H1 (cell line): ENCODE measurements around the gene NDUFAB1. TPM values are rescaled to one million over a fixed set of nuclear protein-coding genes. Genes with fewer than 3 reads are reported as not detected.

Experiments used
- CTCF ChIA-PET: fragments of 300-600 bp; sonication (Branson Sonifier 250); formaldehyde crosslinking; loops from one replicate; lab custom pipeline; 2021; ENCODE audit not compliant: partially characterized antibody; lab: Charles Lee
- POLR2A ChIA-PET: fragments of 300-600 bp; sonication (Branson Sonifier 250); formaldehyde crosslinking; loops from one replicate; lab custom pipeline; 2021; ENCODE audit warnings: inconsistent platforms; ENCODE audit not compliant: partially characterized antibody; lab: Charles Lee
- DNase-seq, 2 experiments: peaks; one replicate each; pipeline versions ENCODE4 v3.0.0 to v3.0.0-alpha.2; 2010 to 2022; ENCODE audit warnings: low spot score in 2 of 2, low read depth in 1 of 2, mixed read lengths in 1 of 2
- FAIRE-seq: peaks from 2 replicates; lab custom pipeline; 2011; peaks lifted over from hg19 to GRCh38; lab: Jason Lieb, UNC
- H2AFZ ChIP-seq: 2 replicates; pipeline ENCODE4 v1.8.1; 2012; ENCODE audit warnings: low read length, inconsistent platforms
- H2AK5ac ChIP-seq: 2 replicates; pipeline ENCODE4 v1.6.1; 2013; ENCODE audit warnings: low read depth, low read length
- H2BK120ac ChIP-seq: replicated peaks from 2 replicates; pipeline ENCODE3; 2013; ENCODE audit warnings: low read depth, low read length, inconsistent platforms
- H2BK12ac ChIP-seq: 2 replicates; pipeline ENCODE4 v1.6.1; 2013; ENCODE audit warnings: low read depth, low read length
- H2BK15ac ChIP-seq: 2 replicates; pipeline ENCODE4 v1.6.1; 2013; ENCODE audit warnings: low read length
- H2BK20ac ChIP-seq: 2 replicates; pipeline ENCODE4 v1.6.1; 2013; ENCODE audit warnings: low read length
- H2BK5ac ChIP-seq: 2 replicates; pipeline ENCODE4 v1.6.1; 2013; ENCODE audit warnings: low read depth, low read length
- H3K14ac ChIP-seq: 2 replicates; pipeline ENCODE4 v1.6.1; 2013; ENCODE audit warnings: inconsistent platforms; ENCODE audit not compliant: insufficient read length
- H3K18ac ChIP-seq: 2 replicates; pipeline ENCODE4 v1.6.1; 2013; ENCODE audit warnings: low read length; ENCODE audit errors: extremely low read depth
- H3K23ac ChIP-seq: 2 replicates; pipeline ENCODE4 v1.6.1; 2013; ENCODE audit warnings: inconsistent platforms; ENCODE audit not compliant: insufficient read length
- H3K23me2 ChIP-seq: 2 replicates; pipeline ENCODE4 v1.6.1; 2013; ENCODE audit warnings: low read depth, low read length
- H3K27ac ChIP-seq: 2 replicates; pipeline ENCODE4 v1.6.1; 2011; ENCODE audit warnings: low read depth, low read length, inconsistent platforms
- H3K27me3 ChIP-seq, 4 experiments: replicated peaks in 1 of 4; 1 replicate in 1 of 4; 2 replicates in 3 of 4; pipeline versions ENCODE4 v1.6.1 to v1.8.1; 2011 to 2013; ENCODE audit warnings: low read length in 3 of 4, mild to moderate bottlenecking in 3 of 4, inconsistent platforms in 2 of 4, mixed read lengths in 2 of 4, moderate library complexity in 1 of 4; ENCODE audit not compliant: control insufficient read depth in 3 of 4, insufficient read depth in 3 of 4; ENCODE audit errors: extremely low read depth in 1 of 4
- H3K36me3 ChIP-seq, 4 experiments: 2 replicates each; pipeline versions ENCODE4 v1.6.1 to v1.8.1; 2011 to 2013; ENCODE audit warnings: mild to moderate bottlenecking in 4 of 4, low read length in 3 of 4, moderate library complexity in 2 of 4, control low read depth in 1 of 4, inconsistent platforms in 1 of 4; ENCODE audit not compliant: insufficient read depth in 4 of 4, control insufficient read depth in 2 of 4
- H3K4ac ChIP-seq: replicated peaks from 2 replicates; pipeline ENCODE3; 2013; ENCODE audit warnings: low read length, low read depth, mixed read lengths, inconsistent platforms; ENCODE audit not compliant: insufficient read length
- H3K4me1 ChIP-seq, 4 experiments: replicated peaks in 1 of 4; 1 replicate in 1 of 4; 2 replicates in 3 of 4; pipeline versions ENCODE4 v1.6.1 to v1.8.1; 2011 to 2013; ENCODE audit warnings: low read length in 3 of 4, inconsistent platforms in 2 of 4, mixed read lengths in 1 of 4; ENCODE audit not compliant: insufficient read depth in 4 of 4, control insufficient read depth in 3 of 4
- H3K4me2 ChIP-seq, 2 experiments: 2 replicates each; pipeline versions ENCODE4 v1.6.1 to v1.8.1; 2011 to 2013; ENCODE audit warnings: low read depth in 2 of 2, low read length in 2 of 2, control low read depth in 1 of 2, inconsistent platforms in 1 of 2, mild to moderate bottlenecking in 1 of 2; ENCODE audit not compliant: insufficient read depth in 1 of 2
- H3K4me3 ChIP-seq, 4 experiments: fragments of 200-600, 300-600 bp in 1 of 4; sonication (generic), shearing (Covaris generic), sonication (Bioruptor Twin) in 1 of 4; 2 replicates each; pipeline versions ENCODE4 v1.5.1 to v1.8.1; 2011 to 2016; ENCODE audit warnings: low read length in 4 of 4, low read depth in 3 of 4, control low read depth in 2 of 4, inconsistent platforms in 2 of 4, mild to moderate bottlenecking in 2 of 4, mixed read lengths in 1 of 4, moderate library complexity in 1 of 4; ENCODE audit not compliant: insufficient read depth in 2 of 4; ENCODE audit errors: extremely low read depth in 1 of 4
- H3K56ac ChIP-seq: replicated peaks from 2 replicates; pipeline ENCODE3; 2013; ENCODE audit warnings: low read depth, mild to moderate bottlenecking, mixed read lengths, low read length, inconsistent platforms; ENCODE audit not compliant: insufficient read length
- H3K79me1 ChIP-seq: 2 replicates; pipeline ENCODE4 v1.6.1; 2013; ENCODE audit warnings: low read depth, low read length, control low read depth
- H3K79me2 ChIP-seq, 2 experiments: 2 replicates each; pipeline versions ENCODE4 v1.6.1 to v1.8.1; 2012 to 2013; ENCODE audit warnings: low read length in 2 of 2, mild to moderate bottlenecking in 2 of 2, inconsistent platforms in 1 of 2; ENCODE audit not compliant: insufficient read depth in 2 of 2, control insufficient read depth in 1 of 2
- H3K9ac ChIP-seq, 4 experiments: replicated peaks in 1 of 4; 1 replicate in 1 of 4; 2 replicates in 3 of 4; pipeline versions ENCODE4 v1.6.1 to v1.8.1; 2011 to 2013; ENCODE audit warnings: low read depth in 3 of 4, low read length in 3 of 4, control low read depth in 2 of 4, mild to moderate bottlenecking in 2 of 4, moderate library complexity in 2 of 4, inconsistent platforms in 1 of 4; ENCODE audit errors: extremely low read depth in 1 of 4
- H3K9me3 ChIP-seq, 2 experiments: 2 replicates each; pipeline versions ENCODE4 v1.6.1 to v1.8.1; 2012 to 2013; ENCODE audit warnings: mild to moderate bottlenecking in 2 of 2, moderate library complexity in 2 of 2, control low read depth in 1 of 2, inconsistent platforms in 1 of 2, low read depth in 1 of 2, low read length in 1 of 2, mixed read lengths in 1 of 2; ENCODE audit not compliant: insufficient read depth in 2 of 2
- H4K20me1 ChIP-seq, 2 experiments: replicated peaks in 1 of 2; 2 replicates each; pipeline versions ENCODE3 to v1.8.1; 2011 to 2013; ENCODE audit warnings: inconsistent platforms in 2 of 2, low read length in 2 of 2, mild to moderate bottlenecking in 1 of 2; ENCODE audit not compliant: insufficient read depth in 2 of 2, control insufficient read depth in 1 of 2
- H4K5ac ChIP-seq: 2 replicates; pipeline ENCODE4 v1.6.1; 2013; ENCODE audit warnings: low read length, low read depth, mixed read lengths, inconsistent platforms; ENCODE audit not compliant: insufficient read length
- H4K8ac ChIP-seq: 2 replicates; pipeline ENCODE4 v1.8.0; 2013; ENCODE audit warnings: mild to moderate bottlenecking, moderate library complexity, low read length, inconsistent platforms; ENCODE audit not compliant: insufficient read depth; ENCODE audit errors: extremely low read depth
- H4K91ac ChIP-seq: replicated peaks from 2 replicates; pipeline ENCODE3; 2013; ENCODE audit warnings: low read length, mixed read lengths, inconsistent platforms; ENCODE audit not compliant: insufficient read length
- FOSL1 ChIP-seq: IDR thresholded peaks from 2 replicates; pipeline ENCODE4 v1.6.1; 2011; ENCODE audit warnings: mild to moderate bottlenecking, low read depth, low read length, moderate library complexity; ENCODE audit not compliant: insufficient read depth
- HDAC6 ChIP-seq: IDR thresholded peaks from one replicate; pipeline ENCODE4 v1.7.1; 2012; ENCODE audit warnings: low read depth, mild to moderate bottlenecking, inconsistent platforms, low read length, moderate library complexity
- JUND ChIP-seq: IDR thresholded peaks from 2 replicates; pipeline ENCODE4 v1.6.1; 2011; ENCODE audit warnings: mild to moderate bottlenecking, improper control_type of control experiment, low read length
- POLR2A ChIP-seq, 2 experiments: IDR thresholded peaks; 1 replicate in 1 of 2; 2 replicates in 1 of 2; pipeline ENCODE4 v1.6.1; 2011; ENCODE audit warnings: low read depth in 2 of 2, low read length in 2 of 2, mild to moderate bottlenecking in 2 of 2; ENCODE audit errors: control extremely low read depth in 1 of 2
- RXRA ChIP-seq: IDR thresholded peaks from 2 replicates; pipeline ENCODE4 v1.6.1; 2011; ENCODE audit warnings: low read depth, mild to moderate bottlenecking, low read length, moderate library complexity; ENCODE audit not compliant: insufficient read depth
- SIN3A ChIP-seq, 2 experiments: IDR thresholded peaks in 1 of 2; conservative IDR thresholded peaks in 1 of 2; 2 replicates each; pipeline ENCODE4 v1.6.1; 2011 to 2012; ENCODE audit warnings: low read length in 2 of 2, improper control_type of control experiment in 1 of 2, low read depth in 1 of 2, mild to moderate bottlenecking in 1 of 2
- SUZ12 ChIP-seq: fragments of 200-600 bp; sonication (generic); IDR thresholded peaks from 2 replicates; pipeline ENCODE4 v1.6.1; 2012; ENCODE audit warnings: mild to moderate bottlenecking, inconsistent platforms, low read length, moderate library complexity, mixed read lengths
- TAF1 ChIP-seq: IDR thresholded peaks from 2 replicates; pipeline ENCODE4 v1.6.1; 2011; ENCODE audit warnings: mild to moderate bottlenecking, low read depth, low read length
- WGBS, 2 experiments: shearing (Covaris generic) in 1 of 2; methylation state at CpG; one replicate each; pipeline versions ENCODE4 v1.1.6 to v1.1.7; 2013 to 2015; ENCODE audit warnings: low lambda C conversion rate in 2 of 2, mixed read lengths in 2 of 2, inconsistent platforms in 1 of 2, low coverage in 1 of 2, missing lambda C conversion rate in 1 of 2; ENCODE audit not compliant: insufficient replicate concordance in 2 of 2, insufficient coverage in 1 of 2, insufficient read length in 1 of 2; ENCODE audit errors: extremely low coverage in 1 of 2, missing lambda C conversion rate in 1 of 2; 5-methylcytosine and 5-hydroxymethylcytosine counted together
- polyA plus RNA-seq, 7 experiments: library from polyadenylated mRNA; depleted of rRNA in 3 of 7; stranded (reverse) in 5 of 7; unstranded in 2 of 7; fragments of >200 nt in 5 of 7; fragments of 200-250 nt in 2 of 7; gene quantifications; 1 replicate in 5 of 7; 2 replicates in 1 of 7; 4 replicates in 1 of 7; pipeline versions ENCODE4 v1.2.1 to v1.2.3, GENCODE V29; 2011 to 2013; ENCODE audit warnings: missing spikeins in 2 of 7, mixed read lengths in 2 of 7
- total RNA-seq: library from RNA; stranded (reverse); fragmentation: NEBNext Ultra II Directional; extraction: Animal tissue kit (Norgen Biotek cat#: 25700); gene quantifications from 2 replicates; pipeline ENCODE4 v1.2.1, GENCODE V29; 2021

The NDUFAB1 gene
- total and polyA plus RNA-seq, 2 of the 8 experiments (the other 6 are each of a cell fraction or from before 2014, with no cell fraction given) = 135 to 294 TPM

- Histone ChIP-seq H3K79me2 (peaks cover 0 to 51% of the 10 kb centered on the region in 2 experiments; a peak in 2 of 4 replicates), H3K36me3 (peaks cover 4 to 27% (median 12%) of the 10 kb centered on the region in 4 experiments), H3K23ac (no peak overlapping the region), H3K4ac (peak overlapping the region; percentile 57), H3K27me3 (no peaks in the 10 kb centered on the region), H4K20me1 (peaks cover 0 to 3% of the 10 kb centered on the region in 2 experiments), H2AK5ac (no peak overlapping the region), H2BK20ac (no peak overlapping the region), H4K8ac (no peak overlapping the region), H2BK120ac (no peak overlapping the region), H3K27ac (no peak overlapping the region), H3K9me3 (no peaks in the 10 kb centered on the region), H3K56ac (no peak overlapping the region), H2AFZ (no peak overlapping the region), H3K18ac (no peak overlapping the region), H3K23me2 (peaks cover 4% of the 10 kb centered on the region; the same call in 1 of the 2 replicates), H3K4me1 (peaks cover 0 to 9% (median 1%) of the 10 kb centered on the region in 4 experiments; a peak in 3 of 7 replicates), H3K4me3 (peak overlapping the region; percentile 83 to 99 (median 96)), H4K5ac (no peak overlapping the region), H3K14ac (no peak overlapping the region), H2BK5ac (no peak overlapping the region), H4K91ac (no peak overlapping the region), H3K4me2 (peak overlapping the region; percentile 79 to 81), H2BK15ac (no peak overlapping the region), H3K9ac (peak overlapping the region in 3 of 4 experiments; percentile 20 to 96 (median 76); a peak in 5 of 7 replicates), H2BK12ac (no peak overlapping the region), H3K79me1 (no peaks in the 10 kb centered on the region; the same call in 1 of the 2 replicates)
- WGBS, 2 experiments = 75% methylated on average over 14 of the region's 14 CpGs; no CpG with 5 or more reads in 1 of the 2 experiments
- ChIA-PET CTCF (interaction anchor here (2.3 kb wide), 1 partner anchor 9 kb away, joined by 5 read pairs; no protein-coding TSS in a partner anchor), POLR2A (interaction anchor here (1.4 to 3.2 kb wide), 3 partner anchors 36 to 61 kb away, joined by 4 to 32 read pairs (median 5); partner anchors contain the start of gene PLK1)
- FAIRE-seq (no peak), DNase-seq (no peak)
- TF ChIP-seq FOSL1 = no peak
- TF ChIP-seq SIN3A (conservative IDR thresholded peaks at IDR 0.05 in 1 of 2, IDR thresholded peaks at IDR 0.05 in 1 of 2; ENCODE audit: low read depth in 1 of 2, low read length in 2 of 2) = no peak
- TF ChIP-seq SUZ12 = no peak
- TF ChIP-seq JUND = no peak
- no peak for TF ChIP-seq RXRA
- TF ChIP-seq HDAC6 = no peak
- no peak for TF ChIP-seq TAF1
- TF ChIP-seq POLR2A (IDR thresholded peaks at IDR 0.05; ENCODE audit: control extremely low read depth in 1 of 2, low read depth in 2 of 2, low read length in 2 of 2) = no peak
These were observed 46.2 kb upstream of the NDUFAB1 start for GRCh38 chr16:23642246-23642774.
